Measurements from ENCODE around the gene KCNK4.
"Not testable (repeated sequence)": the region's sequence is repeated elsewhere in the genome, so short reads cannot be mapped to it uniquely, and the experiment has no call there.

The KCNK4 gene

GRCh38 chr11:64313491-64314145 lies 22.5 kb downstream of the KCNK4 start:
- DNase-seq = no peak

GRCh38 chr11:64314146-64314804 lies 23.2 kb downstream of the KCNK4 start:
- no peak for DNase-seq

- DNase-seq = no peak
These were observed 23.9 kb downstream of the KCNK4 start for GRCh38 chr11:64314805-64315561.

- not testable (repeated sequence) for DNase-seq
These were observed 24.8 kb downstream of the KCNK4 start for GRCh38 chr11:64315667-64316526.

GRCh38 chr11:64316672-64317324 lies 25.7 kb downstream of the KCNK4 start:
- peak; percentile 50 for DNase-seq

GRCh38 chr11:64317325-64317960 lies 26.3 kb downstream of the KCNK4 start, which contains the start of gene TRMT112:
Gene TRMT112, minus strand, starts transcription at chr11:64317559. Its CDS starts 33 bp downstream, at chr11:64317526.
- DNase-seq = peak; percentile 99

- DNase-seq = peak; percentile 99
These were observed 27.1 kb downstream of the KCNK4 start, which contains the start of gene PRDX5 for GRCh38 chr11:64317961-64318765. Gene PRDX5, plus strand, starts transcription at chr11:64318121. Its CDS starts 95 bp downstream, at chr11:64318216.

GRCh38 chr11:64318766-64319761 lies 28.0 kb downstream of the KCNK4 start:
- DNase-seq = peak; percentile 48

GRCh38 chr11:64320556-64320955 lies 29.5 kb downstream of the KCNK4 start:
- DNase-seq = no peak

- no peak for DNase-seq
These were observed 29.9 kb downstream of the KCNK4 start for GRCh38 chr11:64321026-64321425.

GRCh38 chr11:64321533-64321932 lies 30.4 kb downstream of the KCNK4 start:
- DNase-seq = no peak

GRCh38 chr11:64322925-64323260 lies 31.8 kb downstream of the KCNK4 start:
- DNase-seq = no peak

GRCh38 chr11:64323373-64323772 lies 32.3 kb downstream of the KCNK4 start:
- DNase-seq = no peak

- not testable (repeated sequence) for DNase-seq
These were observed 32.9 kb downstream of the KCNK4 start for GRCh38 chr11:64323984-64324383.

GRCh38 chr11:64324692-64325469 lies 33.8 kb downstream of the KCNK4 start:
- DNase-seq = no peak

GRCh38 chr11:64327375-64327774 lies 36.3 kb downstream of the KCNK4 start:
- DNase-seq = no peak

- DNase-seq = no peak
These were observed 36.9 kb downstream of the KCNK4 start for GRCh38 chr11:64327993-64328392.

GRCh38 chr11:64330888-64331287 lies 39.8 kb downstream of the KCNK4 start:
- DNase-seq = no peak

All from hematopoietic multipotent progenitor cell treated with erythropoietin and hydrocortisone succinate and interleukin-3 and kit ligand, for 4 days (in vitro differentiated cells).